HG02798 (cell line): ENCODE data around the gene MICAL3.

Experiments
- ATAC-seq: cut with Tn5 transposase; IDR thresholded peaks from one replicate; pipeline ENCODE4 v1.9.1; 2021; ENCODE audit warnings: mild to moderate bottlenecking; ENCODE audit not compliant: unreplicated experiment, poor library complexity

The MICAL3 gene

GRCh38 chr22:17789379-17790200 lies 234.8 kb downstream of the MICAL3 start:
- no peak for ATAC-seq

GRCh38 chr22:17788528-17789378 lies 235.6 kb downstream of the MICAL3 start:
- ATAC-seq, result no peak

- no peak for ATAC-seq
Measured at GRCh38 chr22:17787716-17788330, 236.5 kb downstream of the MICAL3 start.

GRCh38 chr22:17787241-17787640 lies 237.1 kb downstream of the MICAL3 start:
- no peak for ATAC-seq

- ATAC-seq, result no peak
Measured at GRCh38 chr22:17786435-17787161, 237.8 kb downstream of the MICAL3 start.

GRCh38 chr22:17785185-17786184 lies 238.9 kb downstream of the MICAL3 start:
- ATAC-seq, result no peak

- no peak for ATAC-seq
Measured at GRCh38 chr22:17784776-17785175, 239.6 kb downstream of the MICAL3 start.

- ATAC-seq, result no peak
Measured at GRCh38 chr22:17783773-17784480, 240.4 kb downstream of the MICAL3 start.

- ATAC-seq, result no peak
Measured at GRCh38 chr22:17783312-17783711, 241.0 kb downstream of the MICAL3 start.

- no peak for ATAC-seq
Measured at GRCh38 chr22:17782621-17783020, 241.7 kb downstream of the MICAL3 start.

- no peak for ATAC-seq
Measured at GRCh38 chr22:17782158-17782557, 242.2 kb downstream of the MICAL3 start.

- peak; percentile 37 for ATAC-seq
Measured at GRCh38 chr22:17781319-17782031, 242.9 kb downstream of the MICAL3 start.

GRCh38 chr22:17780741-17781318 lies 243.5 kb downstream of the MICAL3 start:
- no peak for ATAC-seq

GRCh38 chr22:17780116-17780740 lies 244.1 kb downstream of the MICAL3 start:
- ATAC-seq, result no peak

- ATAC-seq, result peak; percentile 40
Measured at GRCh38 chr22:17779286-17780115, 244.9 kb downstream of the MICAL3 start.

- ATAC-seq, result no peak
Measured at GRCh38 chr22:17778412-17778976, 245.9 kb downstream of the MICAL3 start.
